HEK293T (cell line): Measurements from ENCODE around the gene PHLDA3.
A peak's percentile ranks its signal among the peaks of the same experiment; 100 is the strongest.

ENCODE experiments used
- CTCF ChIA-PET: fragments of 350-600 bp; formaldehyde crosslinking; extraction: SDS; loops from one replicate; lab custom pipeline; 2021; ENCODE audit warnings: antibody characterized with exemption, inconsistent platforms; lab: Yijun Ruan, JAX
- POLR2A ChIA-PET: fragments of 350-600 bp; formaldehyde crosslinking; extraction: SDS; loops from one replicate; lab custom pipeline; 2020; ENCODE audit warnings: antibody characterized with exemption, inconsistent platforms; lab: Yijun Ruan, JAX
- DNase-seq: peaks from one replicate; pipeline ENCODE4 v3.0.0; 2012; ENCODE audit warnings: mixed read lengths; ENCODE audit errors: extremely low spot score
- ARNT ChIP-seq: fragments of 450-650 bp; IDR thresholded peaks from 2 replicates; pipeline ENCODE4 v1.6.1; 2017; ENCODE audit warnings: mild to moderate bottlenecking
- BHLHE40 ChIP-seq: fragments of 450-650 bp; IDR thresholded peaks from 2 replicates; pipeline ENCODE4 v1.6.1; 2016; ENCODE audit warnings: mild to moderate bottlenecking, moderate library complexity, borderline replicate concordance
- CTBP1 ChIP-seq: fragments of 450-650 bp; IDR thresholded peaks from 2 replicates; pipeline ENCODE4 v1.6.1; 2016; ENCODE audit warnings: borderline replicate concordance
- ELF4 ChIP-seq: fragments of 450-650 bp; IDR thresholded peaks from 2 replicates; pipeline ENCODE4 v1.6.1; 2017; ENCODE audit warnings: antibody characterized with exemption
- FOXA1 ChIP-seq: fragments of 450-650 bp; IDR thresholded peaks from 2 replicates; pipeline ENCODE4 v1.6.1; 2016; ENCODE audit warnings: mild to moderate bottlenecking
- FOXK2 ChIP-seq: fragments of 450-650 bp; IDR thresholded peaks from 2 replicates; pipeline ENCODE4 v1.6.1; 2016; ENCODE audit warnings: mild to moderate bottlenecking
- FOXM1 ChIP-seq: fragments of 450-650 bp; IDR thresholded peaks from 2 replicates; pipeline ENCODE4 v1.6.1; 2017; ENCODE audit warnings: mild to moderate bottlenecking, borderline replicate concordance
- HDGF ChIP-seq: fragments of 450-650 bp; IDR thresholded peaks from 2 replicates; pipeline ENCODE4 v1.6.1; 2017; ENCODE audit warnings: antibody characterized with exemption, borderline replicate concordance
- L3MBTL2 ChIP-seq: fragments of 450-650 bp; conservative IDR thresholded peaks from 2 replicates; pipeline ENCODE4 v1.6.1; 2016; ENCODE audit warnings: mild to moderate bottlenecking
- LEF1 ChIP-seq: fragments of 450-650 bp; IDR thresholded peaks from 2 replicates; pipeline ENCODE4 v1.6.1; 2017; ENCODE audit warnings: mild to moderate bottlenecking, borderline replicate concordance
- NFRKB ChIP-seq: fragments of 450-650 bp; IDR thresholded peaks from 2 replicates; pipeline ENCODE4 v1.6.1; 2016; ENCODE audit warnings: mild to moderate bottlenecking, moderate library complexity
- SP1 ChIP-seq: fragments of 450-650 bp; IDR thresholded peaks from 2 replicates; pipeline ENCODE4 v1.6.1; 2017
- SUZ12 ChIP-seq: fragments of 450-650 bp; IDR thresholded peaks from 2 replicates; pipeline ENCODE4 v1.6.1; 2016; ENCODE audit warnings: mild to moderate bottlenecking
- TARDBP ChIP-seq: fragments of 450-650 bp; IDR thresholded peaks from 2 replicates; pipeline ENCODE4 v1.6.1; 2016
- ZNF384 ChIP-seq: fragments of 450-650 bp; IDR thresholded peaks from 2 replicates; pipeline ENCODE4 v1.6.1; 2016
- TF ChIP-seq, protein P1 (sequence below): fragments of 450-650 bp; IDR thresholded peaks from 2 replicates; pipeline ENCODE4 v1.6.1; 2016

The PHLDA3 gene

DNA sequence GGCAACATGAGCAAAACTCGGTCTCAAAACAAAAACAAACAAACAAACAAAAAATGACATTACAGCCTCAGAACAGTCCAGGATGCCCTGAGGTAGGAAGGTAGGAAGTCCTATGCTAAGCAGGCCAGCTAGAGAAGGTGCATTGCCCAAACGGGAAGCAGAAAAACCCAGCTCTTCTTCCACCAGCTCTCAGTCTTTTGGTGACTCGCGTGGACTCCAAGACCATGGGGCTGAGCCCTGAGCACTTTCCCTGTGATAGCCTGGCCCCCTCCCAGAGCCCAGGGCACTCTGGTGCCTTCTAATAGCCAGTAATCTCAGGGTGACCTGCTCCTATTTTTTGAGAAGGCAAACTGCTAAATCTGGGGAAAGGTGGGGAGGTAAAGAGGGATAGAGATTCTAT lies 16.1 kb downstream of the PHLDA3 start:
- CTCF ChIA-PET, result no interaction called here
- POLR2A ChIA-PET, result no interaction called here
- no peak for DNase-seq
- no peak for TF ChIP-seq TARDBP
- TF ChIP-seq BHLHE40, result no peak
- TF ChIP-seq FOXA1, result no peak
- no peak for TF ChIP-seq SP1
- TF ChIP-seq, protein P1, sequence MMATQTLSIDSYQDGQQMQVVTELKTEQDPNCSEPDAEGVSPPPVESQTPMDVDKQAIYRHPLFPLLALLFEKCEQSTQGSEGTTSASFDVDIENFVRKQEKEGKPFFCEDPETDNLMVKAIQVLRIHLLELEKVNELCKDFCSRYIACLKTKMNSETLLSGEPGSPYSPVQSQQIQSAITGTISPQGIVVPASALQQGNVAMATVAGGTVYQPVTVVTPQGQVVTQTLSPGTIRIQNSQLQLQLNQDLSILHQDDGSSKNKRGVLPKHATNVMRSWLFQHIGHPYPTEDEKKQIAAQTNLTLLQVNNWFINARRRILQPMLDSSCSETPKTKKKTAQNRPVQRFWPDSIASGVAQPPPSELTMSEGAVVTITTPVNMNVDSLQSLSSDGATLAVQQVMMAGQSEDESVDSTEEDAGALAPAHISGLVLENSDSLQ, result no peak
- no peak for TF ChIP-seq ZNF384
- no peak for TF ChIP-seq LEF1
- no peak for TF ChIP-seq SUZ12
- TF ChIP-seq NFRKB, result no peak
- no peak for TF ChIP-seq FOXM1
- TF ChIP-seq L3MBTL2, result no peak
- TF ChIP-seq CTBP1, result no peak
- no peak for TF ChIP-seq ARNT

DNA sequence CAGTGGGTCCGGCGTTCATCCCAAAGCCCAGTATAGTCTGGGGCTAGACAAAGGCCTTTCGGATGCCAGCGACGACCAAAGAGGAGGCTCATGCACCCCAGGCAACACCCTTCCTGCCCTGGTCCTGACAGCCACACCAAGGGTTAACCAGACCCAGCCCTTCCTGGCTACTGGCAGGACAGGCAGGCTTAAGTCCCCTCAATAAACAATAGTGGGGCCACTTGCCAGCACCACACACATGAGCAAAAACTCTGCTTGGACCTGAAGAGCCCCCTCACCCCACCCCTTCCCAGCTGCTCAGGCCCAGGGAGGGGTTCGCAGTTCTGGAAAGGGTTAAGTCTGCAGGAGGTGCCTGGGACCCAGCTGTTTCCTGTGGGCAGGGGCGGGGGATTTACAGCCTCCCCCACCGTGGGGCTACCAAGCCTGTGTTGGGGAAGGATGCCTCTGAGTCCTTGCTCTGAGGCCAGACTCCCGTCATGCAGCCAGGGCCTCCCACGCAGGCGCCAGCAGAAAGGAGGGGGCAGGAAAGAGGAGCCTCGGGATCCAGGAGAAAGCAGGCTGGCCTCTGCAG lies 18.2 kb downstream of the PHLDA3 start:
- no peak for TF ChIP-seq BHLHE40
- TF ChIP-seq NFRKB, result no peak
- POLR2A ChIA-PET, result no interaction called here
- CTCF ChIA-PET, result interaction anchor here (0.8 to 5.4 kb wide), 4 partner anchors 15 to 62 kb away, joined by 3 to 39 read pairs (median 4); no protein-coding TSS in a partner anchor
- peak; percentile 55 for DNase-seq

DNA sequence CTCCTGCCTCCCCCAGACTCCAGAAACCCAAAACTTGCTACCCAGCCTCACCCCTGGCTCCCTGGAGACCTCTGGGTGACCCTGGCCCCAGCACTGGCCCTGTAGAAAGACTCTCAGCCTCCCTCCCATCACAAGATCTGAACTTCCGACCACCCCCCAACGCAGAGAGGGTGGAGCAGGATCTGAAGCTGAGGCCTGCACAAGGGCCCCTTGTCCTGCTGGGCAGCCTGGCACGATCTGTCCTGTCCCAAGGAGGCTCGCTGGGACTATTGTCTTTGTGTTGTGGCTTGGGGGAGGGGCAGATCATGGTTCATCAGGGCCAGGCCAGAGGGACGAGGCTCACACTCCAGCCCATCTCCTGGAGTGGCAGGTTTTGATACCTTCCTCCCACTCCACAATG lies 20.0 kb downstream of the PHLDA3 start:
- ChIA-PET CTCF (interaction anchor here (0.6 to 5.4 kb wide), 7 partner anchors 11 to 64 kb away, joined by 3 to 45 read pairs (median 10); partner anchors contain the start of gene PHLDA3), POLR2A (interaction anchor here (1.2 to 1.5 kb wide), 2 partner anchors 13 to 64 kb away, joined by 4 read pairs; no protein-coding TSS in a partner anchor)
- TF ChIP-seq ELF4, result no peak
- TF ChIP-seq FOXK2, result no peak
- no peak for TF ChIP-seq ZNF384
- TF ChIP-seq ARNT, result no peak
- TF ChIP-seq TARDBP, result no peak
- TF ChIP-seq FOXM1, result no peak
- TF ChIP-seq NFRKB, result no peak
- TF ChIP-seq BHLHE40, result no peak
- DNase-seq, result no peak

DNA sequence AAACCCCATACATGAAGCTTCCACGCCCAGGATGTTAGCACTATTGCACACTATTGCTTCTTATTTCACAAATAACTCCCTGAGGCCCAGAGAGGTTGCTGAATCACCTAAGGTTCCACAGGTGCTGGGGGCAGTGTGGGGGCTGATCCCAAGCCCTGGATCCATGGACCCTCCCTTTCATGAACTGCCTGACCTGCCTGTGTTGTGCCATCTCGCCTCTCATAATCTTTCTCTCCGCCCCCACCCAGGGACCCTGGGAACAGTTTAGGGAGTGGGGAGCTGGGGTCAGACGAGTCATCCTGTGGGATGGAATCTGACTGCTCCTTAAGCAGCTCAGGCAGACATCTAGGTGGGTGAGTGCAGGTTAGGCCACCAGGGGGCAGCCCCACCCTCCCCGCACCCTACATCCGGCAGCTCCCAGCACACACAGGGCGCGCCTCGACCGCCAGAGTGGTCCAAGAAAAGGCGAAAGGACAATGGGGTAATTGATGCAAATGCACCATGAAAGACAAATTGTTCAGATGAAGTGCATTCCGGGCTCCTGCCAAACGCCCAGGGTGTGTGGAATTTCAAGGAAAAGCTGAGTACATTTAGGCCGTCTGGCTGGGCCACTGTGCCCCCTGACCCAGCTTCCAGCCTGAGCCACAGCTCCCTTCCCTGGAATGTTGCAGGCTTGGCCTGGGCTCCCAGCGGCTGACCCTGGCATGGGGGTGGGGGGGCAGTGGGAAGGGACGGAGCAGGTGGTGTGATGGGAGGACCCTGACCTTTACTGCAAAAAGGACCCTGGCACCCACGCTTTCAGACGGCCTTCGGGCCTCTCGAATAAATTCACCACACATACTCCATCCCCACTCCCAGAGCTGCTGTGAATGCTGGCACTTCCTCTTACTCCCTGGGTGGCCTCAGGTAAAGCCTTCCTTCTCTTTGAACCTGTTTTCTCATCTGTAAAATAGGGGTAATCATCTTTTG lies 20.8 kb downstream of the PHLDA3 start:
- ChIA-PET CTCF (interaction anchor here (0.8 to 5.4 kb wide), 11 partner anchors 9 to 89 kb away, joined by 3 to 45 read pairs (median 9); partner anchors contain the start of gene PHLDA3), POLR2A (interaction anchor here (0.8 to 1.5 kb wide), 6 partner anchors 12 to 64 kb away, joined by 3 to 4 read pairs (median 4); partner anchors contain the start of gene PHLDA3)
- no peak for TF ChIP-seq SUZ12
- TF ChIP-seq CTBP1, result no peak
- no peak for TF ChIP-seq FOXM1
- no peak for TF ChIP-seq TARDBP
- TF ChIP-seq BHLHE40, result no peak
- no peak for TF ChIP-seq L3MBTL2
- TF ChIP-seq ARNT, result no peak
- TF ChIP-seq SP1, result no peak
- no peak for TF ChIP-seq FOXK2
- no peak for TF ChIP-seq HDGF
- no peak for TF ChIP-seq ELF4
- TF ChIP-seq NFRKB, result no peak
- TF ChIP-seq FOXA1, result no peak
- TF ChIP-seq ZNF384, result no peak
- no peak for TF ChIP-seq LEF1
- TF ChIP-seq, protein P1, result no peak
- peak; percentile 85 for DNase-seq

DNA sequence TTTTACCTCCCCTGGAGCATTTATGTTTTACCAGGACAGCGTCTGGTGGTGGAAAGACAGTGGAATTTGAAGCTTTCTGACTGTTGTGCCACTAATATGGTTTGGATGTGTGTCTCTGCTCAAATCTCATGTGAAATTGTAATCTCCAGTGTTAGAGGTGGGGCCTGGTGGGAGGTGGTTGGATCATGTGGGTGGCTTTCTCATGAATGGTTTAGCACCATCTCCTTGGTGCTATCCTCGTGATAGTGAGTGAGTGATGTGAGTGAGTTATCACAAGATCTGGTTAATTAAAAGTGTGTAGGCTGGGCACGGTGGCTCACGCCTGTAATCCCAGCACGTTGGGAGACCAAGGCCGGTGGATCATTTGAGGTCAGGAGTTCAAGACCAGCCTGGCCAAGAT lies 23.7 kb downstream of the PHLDA3 start:
- no peak for DNase-seq
- ChIA-PET CTCF (no interaction called here), POLR2A (no interaction called here)
- TF ChIP-seq L3MBTL2 (no peak), BHLHE40 (no peak), FOXM1 (no peak), LEF1 (no peak), TARDBP (no peak), ELF4 (no peak)

DNA sequence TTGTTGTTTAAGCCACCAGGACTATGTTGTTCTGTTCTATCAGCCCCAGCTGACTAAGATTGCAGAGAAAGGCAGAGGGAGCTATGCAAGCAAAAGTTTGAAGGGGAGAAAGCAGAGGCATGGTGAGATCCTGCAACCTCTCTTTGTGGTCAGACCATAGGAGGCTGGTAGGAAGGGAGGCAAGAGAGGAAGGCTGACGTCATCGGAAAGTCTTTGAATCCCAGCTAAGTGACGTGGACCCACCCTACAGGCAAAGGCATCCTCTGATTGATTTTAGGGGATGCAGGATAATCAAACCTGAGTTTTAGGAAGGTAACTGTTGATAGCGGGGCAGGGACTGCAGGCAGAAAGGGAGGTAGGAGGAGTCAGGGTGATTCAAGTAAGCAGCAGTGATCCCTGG lies 24.2 kb downstream of the PHLDA3 start:
- no peak for TF ChIP-seq ELF4
- no peak for DNase-seq
- ChIA-PET CTCF (interaction anchor here (1.2 kb wide), 1 partner anchor 8 kb away, joined by 5 read pairs; no protein-coding TSS in a partner anchor), POLR2A (no interaction called here)

DNA sequence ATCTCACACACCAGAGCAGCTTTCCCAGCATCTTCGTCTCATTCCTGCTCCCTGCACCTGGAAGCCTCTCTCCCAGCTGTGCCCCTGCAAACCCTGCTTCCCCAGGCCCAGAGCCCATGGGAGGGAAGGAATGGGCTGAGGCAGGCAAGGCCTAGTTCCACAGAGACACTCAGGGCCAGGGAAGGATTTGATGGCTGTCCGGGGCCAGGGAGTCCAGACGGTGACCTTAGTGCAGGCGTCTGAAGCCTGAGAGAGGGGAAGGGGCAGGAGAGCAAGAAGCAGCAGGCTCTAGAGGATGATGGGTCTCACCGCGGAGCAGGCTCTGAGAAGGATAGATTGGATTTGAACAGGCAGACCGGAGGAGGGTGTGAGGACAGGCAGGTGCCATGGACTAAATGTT lies 25.2 kb downstream of the PHLDA3 start:
- ChIA-PET CTCF (interaction anchor here (0.7 to 1.2 kb wide), 3 partner anchors 7 to 362 kb away, joined by 3 to 7 read pairs (median 5); no protein-coding TSS in a partner anchor), POLR2A (no interaction called here)
- no peak for DNase-seq
- TF ChIP-seq HDGF (no peak), ARNT (no peak), ELF4 (no peak), TARDBP (no peak), BHLHE40 (no peak), FOXK2 (no peak), FOXA1 (no peak), SUZ12 (no peak), SP1 (no peak), L3MBTL2 (no peak), FOXM1 (no peak), ZNF384 (no peak), NFRKB (no peak), LEF1 (no peak), CTBP1 (no peak)
- TF ChIP-seq, protein P1, result no peak
